AG09319 (cell line): ENCODE results near the gene KCNQ4.

Source experiments
- DNase-seq: peaks from one replicate; pipeline ENCODE4 v3.0.0-alpha.2; 2010; ENCODE audit warnings: low read depth; ENCODE audit errors: extremely low read depth
- CTCF ChIP-seq: IDR thresholded peaks from 2 replicates; pipeline ENCODE4 v1.5.1; 2011; ENCODE audit warnings: low read depth, mild to moderate bottlenecking, inconsistent platforms, low read length, moderate library complexity

KCNQ4 gene

DNA sequence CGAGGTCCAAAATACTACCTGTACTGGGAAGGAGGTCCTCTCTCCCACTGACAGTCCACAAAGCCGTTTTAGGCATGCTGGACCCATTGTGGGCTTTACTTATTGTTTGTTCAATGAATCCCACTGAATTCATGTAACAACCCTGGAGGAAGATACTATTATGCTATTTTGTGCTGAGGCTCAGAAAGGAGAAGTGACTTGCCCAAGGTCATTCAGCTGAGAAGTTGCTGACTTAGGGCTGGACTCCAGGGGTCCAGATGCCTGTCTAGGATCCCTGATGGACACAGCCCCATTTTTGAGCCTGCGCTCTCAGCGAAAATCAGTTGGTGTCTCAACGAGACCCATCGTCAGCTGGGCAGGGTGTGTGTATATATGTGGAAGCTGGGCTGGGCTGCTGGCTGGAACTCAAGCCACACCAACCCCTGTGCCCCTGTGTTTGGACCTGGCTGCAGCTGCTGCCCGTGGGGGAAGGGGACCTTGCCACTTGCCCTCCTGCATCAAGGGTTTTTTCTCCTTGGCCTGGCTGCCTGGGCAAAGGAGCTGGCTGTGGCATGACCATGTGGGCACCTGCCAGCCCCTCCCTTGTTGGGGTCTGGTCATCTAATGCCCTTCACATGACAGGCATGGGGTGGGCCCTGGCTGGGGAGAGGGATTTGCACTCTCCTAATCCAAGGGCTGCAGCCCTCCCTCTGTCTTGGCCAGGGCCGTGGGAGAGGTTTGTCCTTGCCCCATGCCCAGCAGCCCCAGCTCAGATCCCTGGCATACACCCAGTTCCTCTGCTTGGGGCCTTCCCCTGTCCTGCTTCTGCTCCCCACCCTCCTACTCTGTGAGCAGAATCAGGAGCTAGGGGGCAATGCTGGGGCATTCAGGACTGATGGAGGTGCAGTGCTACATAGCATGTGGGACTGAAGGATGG is 15.0 kb downstream of the KCNQ4 start:
- DNase-seq: no peak
- no peak for TF ChIP-seq CTCF

GRCh38 chr1:40799351-40799867 is 15.8 kb downstream of the KCNQ4 start:
- no peak for DNase-seq
- no peak for TF ChIP-seq CTCF

GRCh38 chr1:40801742-40802077 is 18.1 kb downstream of the KCNQ4 start:
- DNase-seq: no peak
- TF ChIP-seq CTCF: no peak

GRCh38 chr1:40802078-40802741 is 18.6 kb downstream of the KCNQ4 start:
- no peak for TF ChIP-seq CTCF
- peak; percentile 35 for DNase-seq

DNA sequence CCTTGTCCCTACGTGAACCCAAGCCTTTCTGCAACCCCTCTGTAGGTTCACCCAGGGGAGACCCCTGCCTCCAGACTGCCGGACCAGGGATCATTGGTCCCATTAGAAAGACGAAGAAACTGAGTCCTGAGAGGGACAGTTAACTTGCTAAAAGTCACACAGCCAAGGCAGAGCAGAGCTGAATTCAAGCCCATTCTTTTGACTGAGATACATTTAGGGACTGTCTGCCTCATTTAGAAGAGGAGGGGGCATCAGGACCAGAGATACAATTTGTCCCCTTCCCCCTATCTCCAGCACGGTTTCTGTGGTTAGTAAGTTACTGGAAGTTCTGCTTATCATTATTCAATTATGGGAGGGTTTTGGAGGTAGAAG is 19.1 kb downstream of the KCNQ4 start:
- DNase-seq: no peak
- TF ChIP-seq CTCF: no peak

GRCh38 chr1:40803447-40803846 is 19.9 kb downstream of the KCNQ4 start:
- no peak for TF ChIP-seq CTCF
- DNase-seq: no peak

DNA sequence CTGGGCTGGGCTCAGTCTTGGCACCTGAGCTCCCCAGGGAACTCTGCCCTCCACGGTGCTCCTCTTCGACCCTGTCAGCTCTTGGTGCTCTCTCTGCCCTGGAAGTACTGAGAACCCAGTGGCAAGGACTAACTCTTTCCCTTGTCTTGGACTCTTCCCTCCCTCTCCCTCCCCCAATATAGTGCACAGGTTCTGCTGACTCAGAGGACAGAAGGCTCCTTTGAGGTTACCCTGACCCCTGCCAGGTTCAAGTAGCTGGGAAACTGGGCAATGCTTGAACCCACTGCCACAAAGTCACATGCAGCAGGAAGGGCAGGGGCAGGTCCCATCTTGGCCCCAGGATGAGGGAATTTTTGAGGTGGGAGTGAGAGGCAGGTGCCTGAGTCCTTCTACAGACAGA is 20.3 kb downstream of the KCNQ4 start:
- TF ChIP-seq CTCF: no peak
- no peak for DNase-seq
